Fibroblast of the conjunctiva (primary cell): ENCODE measurements around the gene MARF1.
"Not testable (repeated sequence)": the region's sequence is repeated elsewhere in the genome, so short reads cannot be mapped to it uniquely, and the experiment has no call there.

Source experiments
- DNase-seq: peaks from one replicate; pipeline ENCODE4 v3.0.0-alpha.2; 2010; ENCODE audit warnings: low read depth

The MARF1 gene

GRCh38 chr16:15567823-15568222, 75.1 kb downstream of the MARF1 start:
- no peak for DNase-seq

- DNase-seq = no peak
Observed at GRCh38 chr16:15566095-15566494, 76.9 kb downstream of the MARF1 start.

DNA sequence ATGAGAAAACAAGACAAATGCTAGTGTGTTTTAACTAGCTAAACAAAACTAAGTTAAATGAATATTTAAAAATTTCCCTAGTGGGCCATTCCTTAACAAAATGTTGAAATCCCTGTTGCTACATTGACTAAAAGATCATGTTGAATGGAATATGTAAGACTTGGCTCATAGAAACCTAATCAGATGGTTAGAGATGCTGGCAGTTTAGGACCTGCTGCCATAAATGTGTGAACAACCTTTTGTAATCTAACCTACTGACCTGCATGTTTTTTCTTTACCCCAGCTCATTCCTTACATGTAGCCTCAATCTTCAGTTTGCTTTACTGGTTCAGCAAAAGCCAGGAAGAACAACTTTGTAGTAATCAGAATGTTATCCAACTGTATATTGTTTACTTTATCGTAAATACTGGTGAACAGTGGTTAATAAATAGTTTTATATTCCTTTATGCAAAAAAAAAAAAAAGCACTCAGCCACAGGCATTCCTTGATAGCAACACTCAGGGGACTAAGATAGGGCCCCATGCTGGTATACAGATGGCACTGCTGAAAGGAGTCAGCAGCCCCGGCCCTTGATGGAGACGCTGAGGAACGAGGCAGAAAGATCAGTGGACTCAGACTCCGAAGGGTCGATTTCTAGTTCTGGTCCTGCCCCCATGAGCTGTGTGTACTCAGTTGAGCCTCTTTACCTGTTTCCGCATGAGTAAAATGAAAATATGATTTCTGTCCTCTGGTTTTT, 78.2 kb downstream of the MARF1 start:
- no peak for DNase-seq

DNA sequence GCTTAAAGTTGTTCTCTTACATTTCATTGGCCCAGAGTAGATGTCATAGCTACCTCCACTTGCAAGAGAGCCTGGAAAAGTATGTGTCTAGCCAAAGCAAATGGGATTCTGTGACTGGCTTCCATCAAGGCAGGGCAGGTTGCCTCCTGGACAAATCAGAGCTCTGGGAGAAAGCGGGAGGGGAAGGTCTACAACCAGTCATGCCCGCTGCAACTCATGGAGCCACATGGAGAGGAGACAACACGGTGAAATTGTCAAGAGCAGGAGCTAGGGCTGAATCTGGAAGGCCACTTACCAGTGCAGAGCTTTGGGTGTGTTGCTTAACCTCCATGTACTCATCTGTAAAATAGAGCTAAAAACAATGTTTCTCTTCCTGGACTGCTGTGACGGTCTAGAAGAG, 83.8 kb downstream of the MARF1 start:
- no peak for DNase-seq

- no peak for DNase-seq
Observed at GRCh38 chr16:15557258-15557657, 85.7 kb downstream of the MARF1 start.

DNA sequence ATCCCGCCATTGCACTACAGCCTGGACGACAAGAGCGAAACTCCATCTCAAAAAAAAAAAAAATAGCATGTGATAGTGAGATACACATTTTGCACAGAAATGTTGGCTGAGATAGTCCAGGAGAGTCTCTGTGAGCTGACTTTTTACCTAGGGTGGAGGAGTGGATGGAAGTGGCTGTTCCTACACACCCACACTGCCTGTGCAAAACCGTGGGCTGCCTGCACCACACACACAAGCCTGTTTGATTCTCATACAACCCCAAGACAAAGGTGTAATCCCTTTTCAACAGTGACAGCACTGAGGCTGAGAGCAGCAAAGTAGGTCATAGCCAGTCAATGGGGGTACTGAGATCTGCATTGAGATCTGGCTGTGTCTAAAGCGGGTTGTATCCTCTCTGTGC, 86.8 kb downstream of the MARF1 start:
- DNase-seq = no peak

DNA sequence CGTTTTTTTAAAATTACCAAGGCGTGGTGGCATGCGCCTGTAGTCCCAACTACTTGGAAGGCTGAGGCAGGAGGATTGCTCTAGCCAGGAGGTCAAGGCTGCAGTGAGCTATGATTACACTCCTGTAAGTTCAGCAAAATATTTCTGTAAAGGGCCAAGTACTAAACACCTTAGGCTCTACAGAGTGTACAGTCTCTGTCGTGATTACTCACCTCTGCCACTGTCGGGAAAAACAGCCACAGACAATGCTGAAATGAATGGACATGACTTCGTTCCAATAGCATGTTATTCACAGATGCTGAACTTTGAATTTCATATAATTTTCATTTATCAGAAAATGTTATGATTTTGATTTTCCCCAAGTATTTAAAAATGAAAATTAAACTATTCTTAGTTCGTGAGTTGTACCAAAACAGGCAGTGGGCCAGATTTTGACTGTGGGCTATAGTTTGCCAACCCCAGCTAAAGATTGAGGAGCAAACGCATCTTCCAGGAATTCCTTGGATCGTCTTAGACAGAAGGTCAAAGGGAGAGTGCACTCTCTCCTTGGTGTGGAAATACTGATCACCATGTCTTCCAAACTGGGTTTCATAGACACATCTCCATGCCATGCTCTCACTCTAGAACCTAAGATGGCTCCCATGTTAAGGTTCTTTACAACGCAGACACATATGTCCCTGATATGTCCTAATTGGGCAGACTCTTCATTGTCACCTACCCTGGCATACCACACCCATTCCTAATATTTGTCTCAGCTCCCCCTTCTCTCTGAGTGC, 89.5 kb downstream of the MARF1 start:
- no peak for DNase-seq

DNA sequence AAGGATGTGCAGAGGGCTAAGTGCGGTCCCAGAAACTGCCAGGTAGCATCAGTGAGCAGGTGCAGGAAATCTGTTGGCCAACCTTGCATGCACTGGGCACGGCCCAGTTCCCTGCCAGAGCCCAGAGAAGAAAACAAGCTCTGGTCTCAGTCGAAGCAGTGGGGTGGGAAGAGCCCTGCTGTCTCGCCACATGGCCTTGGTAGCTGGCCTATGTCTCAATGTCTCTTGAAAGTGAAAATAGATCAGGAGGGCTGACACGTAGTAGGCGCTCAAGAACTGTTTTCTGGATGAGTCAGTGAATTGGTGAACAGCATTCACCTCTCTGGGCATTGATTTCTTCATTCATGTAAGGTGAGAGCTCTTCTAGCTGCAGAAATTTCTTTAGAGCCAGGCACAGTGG, 90.4 kb downstream of the MARF1 start:
- no peak for DNase-seq

- DNase-seq = no peak
Observed at GRCh38 chr16:15548482-15548891, 94.5 kb downstream of the MARF1 start.

DNA sequence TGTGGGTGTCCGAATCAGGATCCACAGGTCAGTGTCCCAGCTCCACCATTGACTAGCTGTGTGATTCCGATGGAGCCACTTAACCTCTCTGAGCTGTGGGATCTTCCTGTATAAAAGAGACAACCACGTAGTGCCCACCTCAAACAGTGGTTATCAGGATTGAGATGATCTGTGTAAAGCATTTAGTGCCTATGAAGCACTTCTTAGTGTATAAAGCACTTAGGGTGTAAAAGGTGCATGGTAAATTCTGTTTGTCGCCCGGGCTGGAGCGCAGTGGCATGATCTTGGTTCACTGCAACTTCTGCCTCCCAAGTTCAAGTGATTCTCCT, 95.2 kb downstream of the MARF1 start:
- no peak for DNase-seq

DNA sequence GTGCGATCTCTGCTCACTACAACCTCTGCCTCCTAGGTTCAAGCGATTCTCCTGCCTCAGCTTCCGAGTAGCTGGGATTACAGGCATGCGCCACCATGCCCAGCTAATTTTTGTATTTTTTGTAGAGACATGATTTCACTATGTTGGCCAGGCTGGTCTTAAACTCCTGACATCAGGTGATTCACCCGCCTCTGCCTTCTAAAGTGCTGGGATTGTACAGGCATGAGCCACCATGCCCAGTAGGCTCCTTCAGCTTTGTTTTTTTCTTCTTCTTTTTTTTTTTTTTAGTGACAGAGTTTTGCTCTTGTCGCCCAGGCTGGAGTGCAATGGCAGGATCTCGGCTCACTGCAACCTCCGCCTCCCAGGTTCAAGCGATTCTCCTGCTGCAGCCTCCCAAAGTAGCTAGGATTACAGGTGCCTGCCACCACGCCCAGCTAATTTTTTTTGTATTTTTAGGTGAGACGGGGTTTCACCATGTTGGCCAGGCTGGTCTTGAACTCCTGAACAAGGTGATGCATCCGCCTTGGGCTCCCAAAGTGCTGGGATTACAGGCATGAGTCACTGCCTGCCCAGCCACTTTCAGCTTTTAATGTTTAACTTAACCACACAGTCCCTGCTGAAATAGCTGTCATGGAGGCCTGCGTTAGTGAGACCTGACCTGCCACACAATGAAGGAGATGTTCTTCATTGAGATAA, 95.7 kb downstream of the MARF1 start:
- DNase-seq = not testable (repeated sequence)

DNA sequence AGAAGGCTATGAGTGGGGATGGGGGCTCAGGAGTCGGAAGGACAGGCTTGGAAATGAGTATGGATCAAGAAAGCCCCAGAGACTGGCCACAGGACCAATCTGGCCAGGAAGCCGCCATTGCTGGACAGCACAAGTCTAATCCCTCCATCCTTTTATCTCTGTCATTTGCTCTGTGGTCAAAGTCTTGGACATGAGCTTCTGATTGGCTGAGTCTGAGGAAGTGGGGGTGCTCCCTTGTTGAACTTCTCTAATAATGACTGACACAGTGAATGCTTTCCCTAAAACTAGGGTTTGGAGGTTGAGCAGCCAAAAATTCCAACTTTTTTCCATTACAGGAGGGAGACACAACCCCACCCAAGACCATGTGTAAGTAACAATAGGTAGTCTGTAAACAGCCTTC, 97.4 kb downstream of the MARF1 start:
- DNase-seq = no peak

- no peak for DNase-seq
Observed at GRCh38 chr16:15544405-15544804, 98.5 kb downstream of the MARF1 start.
